Stomach (tissue), 4 donors: ENCODE results near the gene SPECC1.

Experiments
- POLR2A ChIP-seq, 4 donors: fragments of 450-650 bp; IDR thresholded peaks; one replicate each; pipeline ENCODE4 v1.6.1; 2016; ENCODE audit warnings: antibody characterized with exemption in 4 of 4, control low read depth in 2 of 4, mild to moderate bottlenecking in 1 of 4, moderate library complexity in 1 of 4
- POLR2AphosphoS5 ChIP-seq, 3 donors: sonication (generic); formaldehyde crosslinking; IDR thresholded peaks; one replicate each; pipeline ENCODE4 v1.6.1; 2016; ENCODE audit warnings: antibody characterized with exemption in 3 of 3

GRCh38 chr17:20267459-20267842 is 258.3 kb downstream of the SPECC1 start:
- TF ChIP-seq POLR2A (IDR thresholded peaks at IDR 0.05) = no peak
- no peak for TF ChIP-seq POLR2AphosphoS5 (IDR thresholded peaks at IDR 0.05)
